PC-9 (cell line): ENCODE results near the gene TAPBPL. TPM values are rescaled to one million over a fixed set of nuclear protein-coding genes. Genes with fewer than 3 reads are reported as not detected.
"Not testable (repeated sequence)": the region's sequence is repeated elsewhere in the genome, so short reads cannot be mapped to it uniquely, and the experiment has no call there.

ENCODE experiments used
- BruUV-seq: library from RNA; stranded (reverse); fragments of 400-500 nt; replicated peaks from 2 replicates; lab custom pipeline; 2021; lab: Mats Ljungman, UMichigan
- CTCF ChIA-PET: fragments of 300-600 bp; sonication (Branson Sonifier 250); formaldehyde crosslinking; loops from one replicate; lab custom pipeline; 2022; ENCODE audit warnings: antibody characterized with exemption; lab: Charles Lee
- POLR2A ChIA-PET: fragments of 300-600 bp; sonication (Branson Sonifier 250); formaldehyde crosslinking; loops from one replicate; lab custom pipeline; 2022; ENCODE audit warnings: antibody characterized with exemption; ENCODE audit not compliant: unreplicated experiment; lab: Charles Lee
- DNase-seq, 2 experiments: peaks; one replicate each; pipeline versions ENCODE4 v3.0.0 to v3.0.0-alpha.2; 2015 to 2022; ENCODE audit warnings: mixed read lengths in 1 of 2
- H2AFZ ChIP-seq: fragments of 200-600 bp; sonication (generic); 2 replicates; pipeline ENCODE4 v1.8.1; 2017; ENCODE audit warnings: antibody characterized with exemption
- H3F3A ChIP-seq: fragments of 200-600 bp; sonication (generic); 2 replicates; pipeline ENCODE4 v1.8.1; 2017; ENCODE audit warnings: antibody characterized with exemption, mild to moderate bottlenecking, low read depth; ENCODE audit not compliant: insufficient read depth
- H3K27ac ChIP-seq: fragments of 200-600 bp; sonication (generic); 2 replicates; pipeline ENCODE4 v1.6.1; 2016; ENCODE audit warnings: mixed run types
- H3K27me3 ChIP-seq: fragments of 200-600 bp; sonication (generic); 2 replicates; pipeline ENCODE4 v1.6.1; 2016; ENCODE audit warnings: low read depth, mixed run types; ENCODE audit not compliant: insufficient read depth
- H3K36me3 ChIP-seq: fragments of 200-600 bp; sonication (generic); 2 replicates; pipeline ENCODE4 v1.6.1; 2016; ENCODE audit warnings: low read depth, mixed run types
- H3K4me1 ChIP-seq: fragments of 200-600 bp; sonication (generic); replicated peaks from 2 replicates; pipeline ENCODE4 v1.6.1; 2016; ENCODE audit warnings: mixed run types; ENCODE audit not compliant: insufficient read depth
- H3K4me2 ChIP-seq: fragments of 200-600 bp; sonication (generic); 2 replicates; pipeline ENCODE4 v1.6.1; 2017; ENCODE audit warnings: mixed run types
- H3K4me3 ChIP-seq: fragments of 200-600 bp; sonication (generic); 2 replicates; pipeline ENCODE4 v1.6.1; 2016; ENCODE audit warnings: mixed run types
- H3K79me2 ChIP-seq: fragments of 200-600 bp; sonication (generic); 2 replicates; pipeline ENCODE4 v1.6.1; 2017; ENCODE audit warnings: low read depth, mixed run types
- H3K9me2 ChIP-seq: fragments of 200-600 bp; sonication (generic); 2 replicates; pipeline ENCODE4 v1.8.1; 2017; ENCODE audit warnings: mild to moderate bottlenecking; ENCODE audit not compliant: insufficient read depth
- H3K9me3 ChIP-seq: fragments of 200-600 bp; sonication (generic); 2 replicates; pipeline ENCODE4 v1.8.1; 2016; ENCODE audit warnings: low read depth; ENCODE audit not compliant: insufficient read depth
- H4K20me1 ChIP-seq: fragments of 200-600 bp; sonication (generic); 2 replicates; pipeline ENCODE4 v1.8.1; 2017; ENCODE audit not compliant: insufficient read depth
- CTCF ChIP-seq: fragments of 200-600 bp; sonication (generic); conservative IDR thresholded peaks from 2 replicates; pipeline ENCODE4 v1.6.1; 2017; ENCODE audit warnings: mixed run types, antibody characterized with exemption, mild to moderate bottlenecking, moderate library complexity
- EZH2 ChIP-seq: fragments of 200-600 bp; sonication (generic); IDR thresholded peaks from 2 replicates; pipeline ENCODE4 v1.8.0; 2017; ENCODE audit warnings: antibody characterized with exemption, low read depth
- intact Hi-C: fragments of 100-400 bp; cut with micrococcal nuclease; formaldehyde crosslinking; loops from one replicate; pipeline ENCODE4 v1.10.0; 2022; ENCODE audit not compliant: unreplicated experiment
- total RNA-seq: library from RNA; stranded (reverse); gene quantifications from 2 replicates; pipeline ENCODE4 v1.2.3, GENCODE V29; 2021

Gene TAPBPL
- total RNA-seq, 1 experiment from 2014 or later = 26.0 TPM

GRCh38 chr12:6424866-6425265 lies 27.0 kb upstream of the TAPBPL start:
- no peak overlapping the region for H3K27ac ChIP-seq
- no peak overlapping the region for H3K4me3 ChIP-seq
- no peaks in the 10 kb centered on the region for H3K9me3 ChIP-seq
- no peak overlapping the region for H2AFZ ChIP-seq
- intact Hi-C loops = loop anchor here (5.0 kb wide), 1 partner anchor 132 kb away; the partner anchor contains the start of gene IFFO1
- DNase-seq = no peak
- no peaks in the 10 kb centered on the region for H3K36me3 ChIP-seq
- no peak overlapping the region for H3K4me2 ChIP-seq
- no peaks in the 10 kb centered on the region for H3K27me3 ChIP-seq
- no TSS peak for BruUV-seq
- POLR2A ChIA-PET = no interaction called here
- no peaks in the 10 kb centered on the region for H4K20me1 ChIP-seq
- H3K4me1 ChIP-seq = peaks cover 8% of the 10 kb centered on the region
- TF ChIP-seq EZH2 = no peak
- no peak for TF ChIP-seq CTCF
- no peaks in the 10 kb centered on the region for H3K79me2 ChIP-seq
- H3F3A ChIP-seq = peaks cover 13% of the 10 kb centered on the region
- CTCF ChIA-PET = interaction anchor here (3.1 kb wide), 1 partner anchor 41 kb away, joined by 24 read pairs; no protein-coding TSS in a partner anchor
- H3K9me2 ChIP-seq = no peaks in the 10 kb centered on the region

GRCh38 chr12:6425590-6426531 lies 26.0 kb upstream of the TAPBPL start:
- no peak for DNase-seq
- intact Hi-C loops = no loop called here
- Histone ChIP-seq H4K20me1 (no peaks in the 10 kb centered on the region), H3K27me3 (no peaks in the 10 kb centered on the region), H3K4me3 (no peak overlapping the region), H2AFZ (no peak overlapping the region), H3K4me2 (no peak overlapping the region), H3F3A (peaks cover 23% of the 10 kb centered on the region), H3K79me2 (no peaks in the 10 kb centered on the region), H3K9me3 (no peaks in the 10 kb centered on the region), H3K27ac (no peak overlapping the region), H3K9me2 (no peaks in the 10 kb centered on the region), H3K4me1 (peaks cover 17% of the 10 kb centered on the region), H3K36me3 (no peaks in the 10 kb centered on the region)
- CTCF ChIA-PET = interaction anchor here (0.6 to 3.1 kb wide), 2 partner anchors 40 to 1014 kb away, joined by 4 to 24 read pairs; no protein-coding TSS in a partner anchor
- TF ChIP-seq CTCF (no peak), EZH2 (no peak)
- POLR2A ChIA-PET = interaction anchor here (0.6 kb wide), 1 partner anchor 187 kb away, joined by 3 read pairs; no protein-coding TSS in a partner anchor
- no TSS peak for BruUV-seq

- Histone ChIP-seq H3K4me3 (no peak overlapping the region), H3F3A (peaks cover 35% of the 10 kb centered on the region), H3K36me3 (no peaks in the 10 kb centered on the region), H3K9me3 (no peaks in the 10 kb centered on the region), H3K27me3 (no peaks in the 10 kb centered on the region), H2AFZ (no peak overlapping the region), H3K79me2 (no peaks in the 10 kb centered on the region), H3K27ac (no peak overlapping the region), H4K20me1 (no peaks in the 10 kb centered on the region), H3K4me2 (no peak overlapping the region), H3K9me2 (no peaks in the 10 kb centered on the region), H3K4me1 (peaks cover 29% of the 10 kb centered on the region)
- no TSS peak for BruUV-seq
- DNase-seq = no peak
- TF ChIP-seq EZH2 (no peak), CTCF (no peak)
- ChIA-PET CTCF (no interaction called here), POLR2A (no interaction called here)
- intact Hi-C loops = no loop called here
These were observed 24.8 kb upstream of the TAPBPL start for GRCh38 chr12:6426882-6427671.

GRCh38 chr12:6427796-6428195 lies 24.0 kb upstream of the TAPBPL start:
- peaks cover 32% of the 10 kb centered on the region for H3K4me1 ChIP-seq
- peaks cover 41% of the 10 kb centered on the region for H3F3A ChIP-seq
- H3K27me3 ChIP-seq, CTCF ChIA-PET, H3K4me3 ChIP-seq, H3K9me3 ChIP-seq, H2AFZ ChIP-seq, H3K36me3 ChIP-seq, H3K27ac ChIP-seq, BruUV-seq, H4K20me1 ChIP-seq, H3K79me2 ChIP-seq, POLR2A ChIA-PET, H3K9me2 ChIP-seq, H3K4me2 ChIP-seq, DNase-seq, intact Hi-C loops: not testable (repeated sequence)
